GM13977 (cell line): ENCODE results near the gene FARS2.

Experiments
- DNase-seq: peaks from one replicate; pipeline ENCODE4 v3.0.0; 2012; ENCODE audit warnings: low spot score
- CTCF ChIP-seq: IDR thresholded peaks from 2 replicates; pipeline ENCODE4 v1.5.1; 2012; ENCODE audit warnings: mild to moderate bottlenecking, control low read depth; ENCODE audit not compliant: insufficient read depth; ENCODE audit errors: extremely low read depth, missing control alignments
- in situ Hi-C: fragments of 300-500 bp; cut with MboI; formaldehyde crosslinking; loops from one replicate; pipeline ENCODE4 v1.12.0; 2022; ENCODE audit warnings: low sequenced_read_pairs, low pct_unique_long_range_greater_than_20kb, mixed read lengths, inconsistent platforms; ENCODE audit not compliant: unreplicated experiment

The FARS2 gene

GRCh38 chr6:5390177-5390576, 128.9 kb downstream of the FARS2 start:
- no peak for TF ChIP-seq CTCF
- in situ Hi-C loops: no loop called here
- no peak for DNase-seq

- in situ Hi-C loops: no loop called here
- no peak for TF ChIP-seq CTCF
These were observed 133.0 kb downstream of the FARS2 start for GRCh38 chr6:5394280-5394679.

GRCh38 chr6:5395719-5396118, 134.4 kb downstream of the FARS2 start:
- DNase-seq: no peak
- in situ Hi-C loops: no loop called here

More at GRCh38 chr6:5394280-5394679, 133.0 kb downstream of the FARS2 start:
- DNase-seq: no peak

GRCh38 chr6:5398530-5398929, 137.2 kb downstream of the FARS2 start:
- in situ Hi-C loops: no loop called here
- peak; percentile 26 for DNase-seq
- TF ChIP-seq CTCF: peak; percentile 59

More at GRCh38 chr6:5395719-5396118, 134.4 kb downstream of the FARS2 start:
- no peak for TF ChIP-seq CTCF

GRCh38 chr6:5399391-5399790, 138.1 kb downstream of the FARS2 start:
- no peak for TF ChIP-seq CTCF
- no peak for DNase-seq
- in situ Hi-C loops: no loop called here

- no peak for DNase-seq
- peak; percentile 52 for TF ChIP-seq CTCF
- in situ Hi-C loops: loop anchor here (10.0 kb wide), 1 partner anchor 257 kb away; no protein-coding TSS in a partner anchor
These were observed 140.8 kb downstream of the FARS2 start for GRCh38 chr6:5401845-5402738.
